ENCODE results near the gene DLG2. TPM values are rescaled to one million over a fixed set of nuclear protein-coding genes. Genes with fewer than 3 reads are reported as not detected.

DLG2 gene
- total and polyA plus RNA-seq, 2 of the 8 experiments (the other 6 are each of a cell fraction or from before 2014, with no cell fraction given), result 1.7 to 14.3 TPM

DNA sequence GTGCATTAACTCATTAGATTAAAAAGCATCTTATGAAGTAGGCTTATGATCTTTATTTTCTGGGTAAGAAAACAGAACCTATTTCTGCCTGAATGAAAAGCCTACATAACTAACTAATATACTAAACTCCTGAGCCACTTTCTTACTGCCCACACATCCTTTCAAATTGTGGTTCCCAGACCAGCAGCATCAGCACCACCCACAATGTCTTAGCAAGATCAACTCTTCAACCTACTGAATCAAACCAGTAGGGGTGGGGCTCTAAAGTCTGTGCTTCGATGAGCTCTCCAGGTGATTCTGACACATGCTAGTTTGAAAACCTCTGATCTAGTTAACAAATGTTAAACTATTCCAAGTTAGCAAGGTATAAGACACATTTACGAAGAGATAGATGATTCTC lies 462.4 kb downstream of the DLG2 start (continued):
- no peak for TF ChIP-seq FOSL1 (IDR thresholded peaks at IDR 0.05; ENCODE audit: insufficient read depth, low read depth, low read length)
- TF ChIP-seq CHD1 (IDR thresholded peaks at IDR 0.05; ENCODE audit: low read depth, low read length), result no peak
- TF ChIP-seq, protein P1, sequence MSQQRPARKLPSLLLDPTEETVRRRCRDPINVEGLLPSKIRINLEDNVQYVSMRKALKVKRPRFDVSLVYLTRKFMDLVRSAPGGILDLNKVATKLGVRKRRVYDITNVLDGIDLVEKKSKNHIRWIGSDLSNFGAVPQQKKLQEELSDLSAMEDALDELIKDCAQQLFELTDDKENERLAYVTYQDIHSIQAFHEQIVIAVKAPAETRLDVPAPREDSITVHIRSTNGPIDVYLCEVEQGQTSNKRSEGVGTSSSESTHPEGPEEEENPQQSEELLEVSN (IDR thresholded peaks at IDR 0.05), result no peak
- no peak for TF ChIP-seq SUZ12 (IDR thresholded peaks at IDR 0.05; ENCODE audit: low read length)
- TF ChIP-seq KDM5A (IDR thresholded peaks at IDR 0.05; ENCODE audit: low read length), result no peak
- no peak for TF ChIP-seq RNF2 (IDR thresholded peaks at IDR 0.05; ENCODE audit: borderline replicate concordance, low read depth, low read length, missing control alignments, poor library complexity, severe bottlenecking)
- TF ChIP-seq JUN (IDR thresholded peaks at IDR 0.05; ENCODE audit: low read depth, low read length), result no peak
